GM18505 (cell line): ENCODE measurements around the gene IL13.
"Not testable (repeated sequence)": the region's sequence is repeated elsewhere in the genome, so short reads cannot be mapped to it uniquely, and the experiment has no call there.

ENCODE experiments used
- ATAC-seq: cut with Tn5 transposase; IDR thresholded peaks from one replicate; pipeline ENCODE4 v1.9.1; 2021; ENCODE audit not compliant: unreplicated experiment
- POLR2A ChIP-seq: IDR thresholded peaks from 4 replicates; pipeline ENCODE4 v1.6.1; 2011; ENCODE audit warnings: borderline replicate concordance; ENCODE audit not compliant: insufficient read depth, insufficient read length; ENCODE audit errors: extremely low read depth

The IL13 gene

DNA sequence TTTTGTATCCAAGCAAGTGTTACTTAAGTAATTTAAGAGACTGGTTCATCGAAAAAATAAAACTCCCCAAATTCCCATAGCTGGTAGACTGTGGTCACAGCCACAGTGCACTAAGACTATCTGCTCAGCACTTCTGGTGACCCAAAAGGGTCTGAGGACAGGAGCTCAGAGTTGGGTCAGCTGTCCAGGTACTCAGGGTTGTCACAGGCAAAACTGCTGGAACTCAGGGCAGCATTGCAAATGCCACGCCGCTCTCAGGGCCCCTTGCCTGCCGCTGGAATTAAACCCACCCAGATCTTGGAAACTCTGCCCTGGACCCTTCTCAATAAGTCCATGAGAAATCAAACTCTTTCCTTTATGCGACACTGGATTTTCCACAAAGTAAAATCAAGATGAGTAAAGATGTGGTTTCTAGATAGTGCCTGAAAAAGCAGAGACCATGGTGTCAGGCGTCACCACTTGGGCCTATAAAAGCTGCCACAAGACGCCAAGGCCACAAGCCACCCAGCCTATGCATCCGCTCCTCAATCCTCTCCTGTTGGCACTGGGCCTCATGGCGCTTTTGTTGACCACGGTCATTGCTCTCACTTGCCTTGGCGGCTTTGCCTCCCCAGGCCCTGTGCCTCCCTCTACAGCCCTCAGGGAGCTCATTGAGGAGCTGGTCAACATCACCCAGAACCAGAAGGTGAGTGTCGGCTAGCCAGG lies at the start of gene IL13:
TSS of gene IL13 (plus strand) at position 498 of the 705 bp plus-strand sequence. CDS start at position 512, 14 bp downstream.
- ATAC-seq = no peak
- TF ChIP-seq POLR2A = no peak

GRCh38 chr5:132611965-132612364 lies 46.0 kb upstream of the IL13 start:
- TF ChIP-seq POLR2A = no peak
- no peak for ATAC-seq

DNA sequence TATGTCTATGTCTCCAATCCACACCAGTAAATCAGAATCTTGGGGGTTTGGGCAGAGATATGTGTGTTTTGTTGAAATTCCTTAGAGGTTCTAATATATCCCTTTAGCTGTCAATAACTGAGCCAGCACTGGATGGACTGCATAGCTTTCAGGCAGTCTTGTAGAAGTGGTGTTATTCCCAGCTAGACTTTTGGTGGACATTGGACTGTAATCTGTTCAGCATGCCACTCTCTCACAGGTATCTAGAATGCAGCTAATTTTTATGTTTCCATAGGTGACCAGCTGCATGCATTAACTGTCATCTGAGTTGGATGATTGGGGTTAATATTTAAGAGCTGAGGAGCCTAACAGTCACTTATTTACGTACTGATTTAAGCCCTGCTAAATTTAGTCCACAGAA lies 45.1 kb upstream of the IL13 start:
- TF ChIP-seq POLR2A = no peak
- ATAC-seq = no peak

DNA sequence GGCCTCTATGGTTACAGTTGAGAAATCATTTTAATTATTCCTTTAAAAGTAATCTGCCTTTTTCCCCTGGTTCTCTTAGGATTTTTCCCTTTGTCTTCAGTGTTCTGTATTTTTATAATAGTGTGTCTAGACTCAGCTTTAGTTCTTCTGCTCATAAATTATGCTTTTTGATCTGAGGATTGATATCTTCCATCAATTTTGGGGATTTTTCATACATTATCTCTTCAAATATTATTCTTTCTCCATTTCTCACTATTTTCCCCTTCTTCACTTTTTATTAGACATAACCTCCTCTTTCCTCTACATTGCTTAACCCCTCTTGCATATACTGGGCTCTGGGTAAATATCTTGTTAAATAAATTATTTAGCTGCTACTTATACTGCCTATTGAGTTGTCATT lies 36.3 kb upstream of the IL13 start:
- no peak for TF ChIP-seq POLR2A
- no peak for ATAC-seq

DNA sequence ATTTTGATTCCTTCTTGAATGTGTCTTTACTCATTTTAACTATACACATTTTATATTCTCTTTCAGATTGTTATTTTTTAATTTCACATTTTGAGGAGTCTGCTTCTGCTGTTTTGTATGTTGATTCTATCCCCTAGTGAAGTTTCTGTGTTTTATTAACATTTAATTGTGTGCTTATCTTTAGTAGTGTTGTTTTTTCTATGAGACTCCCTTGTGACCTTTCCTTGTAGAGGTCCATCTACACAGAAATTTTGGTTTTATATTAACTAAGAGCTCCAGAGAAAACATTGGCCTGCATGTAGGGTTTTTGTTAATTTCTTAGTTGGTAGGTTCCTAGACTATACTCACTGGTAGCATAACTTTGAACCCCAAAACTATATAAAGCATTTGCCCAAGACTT lies 35.4 kb upstream of the IL13 start:
- no peak for TF ChIP-seq POLR2A
- ATAC-seq = no peak

GRCh38 chr5:132627470-132627869 lies 30.5 kb upstream of the IL13 start:
- TF ChIP-seq POLR2A = no peak
- no peak for ATAC-seq

- no peak for TF ChIP-seq POLR2A
- no peak for ATAC-seq
Measured at GRCh38 chr5:132628814-132629213, 29.2 kb upstream of the IL13 start.

DNA sequence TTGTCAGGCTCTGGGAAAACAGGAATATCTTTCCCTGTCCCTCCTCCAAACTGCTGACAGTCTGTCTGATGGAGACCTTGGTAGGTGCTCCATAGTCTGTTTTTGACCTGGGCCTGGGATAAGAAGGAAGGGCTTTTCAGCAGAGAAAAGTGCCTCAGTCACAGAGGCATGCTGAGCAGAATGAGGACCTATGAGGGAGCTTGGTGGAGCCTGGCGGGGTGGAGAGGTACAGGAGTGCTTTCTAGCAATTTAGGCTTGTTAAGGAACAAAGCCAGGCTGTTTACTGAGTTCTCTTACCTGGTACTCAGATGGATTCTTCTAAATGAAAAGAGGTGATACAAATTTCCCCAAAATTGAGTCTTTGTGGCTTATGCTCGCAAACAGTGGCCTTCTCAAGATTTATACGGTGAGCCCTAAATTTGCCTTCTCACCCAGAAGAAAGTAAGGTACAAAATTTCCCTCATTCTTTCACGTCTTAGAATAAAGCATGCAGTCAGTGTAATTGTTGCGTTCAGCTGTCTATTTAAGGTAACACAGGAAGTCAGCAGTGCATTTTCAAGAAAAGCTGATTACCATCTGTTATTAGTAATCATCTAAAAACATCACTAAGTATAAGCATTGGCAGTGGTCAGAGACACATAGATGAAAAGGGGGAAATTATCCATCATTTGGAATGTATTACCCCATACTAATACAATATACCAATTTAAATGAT lies 28.6 kb upstream of the IL13 start:
- peak; percentile 51 for ATAC-seq
- no peak for TF ChIP-seq POLR2A

GRCh38 chr5:132633587-132633986 lies 24.4 kb upstream of the IL13 start:
- not testable (repeated sequence) for ATAC-seq

DNA sequence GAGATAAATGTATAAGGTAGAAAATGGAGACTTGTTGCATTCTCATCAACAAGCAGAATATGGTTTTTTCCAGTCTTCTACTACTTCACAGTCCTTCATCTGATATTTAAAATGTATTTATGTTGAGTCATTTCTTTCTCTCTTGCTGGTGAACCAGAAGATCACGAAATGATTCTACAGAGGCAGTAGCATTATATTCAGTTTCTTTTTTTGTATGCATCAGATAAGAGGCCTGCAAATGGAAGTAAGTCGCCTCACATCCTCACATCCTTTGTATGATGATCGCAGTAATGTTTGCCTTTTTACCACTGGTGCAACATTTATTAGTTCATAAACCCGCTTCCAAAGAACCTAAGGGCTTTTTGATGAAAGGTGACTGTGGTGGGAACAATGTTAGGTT lies 22.1 kb upstream of the IL13 start:
- no peak for TF ChIP-seq POLR2A
- ATAC-seq = peak; percentile 36

- no peak for TF ChIP-seq POLR2A
- ATAC-seq = no peak
Measured at GRCh38 chr5:132637241-132637640, 20.7 kb upstream of the IL13 start.

DNA sequence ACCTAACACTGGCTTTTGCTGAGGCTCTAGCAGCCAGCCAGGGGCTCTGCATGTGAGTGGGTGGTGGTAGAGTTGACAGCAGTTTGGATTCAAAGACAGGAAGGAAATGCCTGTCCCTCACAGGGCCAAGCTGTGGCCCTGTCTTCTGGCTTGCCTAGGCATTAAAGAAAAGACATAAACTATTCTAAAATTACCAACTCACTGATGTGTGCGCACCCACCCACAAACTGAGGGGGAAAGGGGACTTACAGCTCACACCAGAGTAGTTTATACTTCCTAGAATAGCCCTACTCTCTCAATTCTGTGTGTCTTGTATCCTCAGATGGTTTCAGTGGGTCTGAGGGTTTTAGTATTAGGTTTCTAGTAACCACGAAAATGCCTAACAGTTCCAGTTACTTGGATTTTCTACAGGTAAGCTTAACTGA lies 18.3 kb upstream of the IL13 start:
- TF ChIP-seq POLR2A = peak; percentile 17
- ATAC-seq = peak; percentile 65

DNA sequence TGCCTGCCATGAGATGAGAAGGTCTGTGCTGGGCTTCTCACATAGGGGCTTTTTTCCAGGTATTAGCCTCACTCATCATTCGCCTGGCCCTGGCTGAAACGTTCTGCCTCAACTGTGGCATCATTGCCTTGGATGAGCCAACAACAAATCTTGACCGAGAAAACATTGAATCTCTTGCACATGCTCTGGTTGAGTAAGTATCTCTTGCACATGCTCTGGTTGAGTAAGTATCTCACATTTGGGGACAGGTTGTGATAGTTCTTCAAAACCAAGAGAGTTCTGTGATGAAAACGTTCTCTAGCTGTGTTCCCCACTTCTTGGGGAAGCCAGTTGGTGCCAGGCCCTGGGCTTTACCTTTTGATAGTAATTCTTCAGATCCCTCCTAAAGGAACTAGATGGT lies 17.4 kb upstream of the IL13 start:
- no peak for TF ChIP-seq POLR2A
- no peak for ATAC-seq

DNA sequence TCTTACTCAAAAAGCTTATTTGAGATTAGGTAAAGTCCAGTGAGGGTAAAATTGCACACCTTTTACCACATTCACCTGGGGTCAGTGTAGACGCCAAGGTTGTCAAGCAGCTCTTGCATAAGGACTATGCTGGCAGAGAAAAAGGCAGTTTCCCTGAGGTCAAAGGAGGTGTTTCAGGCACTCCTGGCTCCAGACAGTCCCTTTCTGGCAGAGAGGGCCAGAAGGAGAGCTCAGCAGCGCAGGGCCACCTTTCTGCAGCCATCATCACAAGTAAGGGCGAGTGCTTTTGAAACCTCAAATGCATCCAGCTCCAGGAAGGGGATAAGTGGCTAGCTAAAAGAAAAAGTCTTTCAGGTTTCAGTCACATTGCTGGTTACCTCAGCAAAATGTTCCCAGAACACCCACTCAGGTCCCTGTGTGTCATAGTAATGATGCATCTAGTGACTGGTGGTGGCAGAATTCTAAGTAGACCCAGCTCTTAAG lies 16.7 kb upstream of the IL13 start:
- TF ChIP-seq POLR2A = no peak
- no peak for ATAC-seq
